ENCODE measurements around the gene YAE1.

Gene YAE1

GRCh38 chr7:39557222-39557621 lies 9.0 kb upstream of the YAE1 start:
- DNase-seq = no peak

GRCh38 chr7:39557911-39558310 lies 8.3 kb upstream of the YAE1 start:
- no peak for DNase-seq

GRCh38 chr7:39560408-39560807 lies 5.8 kb upstream of the YAE1 start:
- DNase-seq = no peak

GRCh38 chr7:39560997-39561396 lies 5.2 kb upstream of the YAE1 start:
- DNase-seq = no peak

GRCh38 chr7:39565538-39565937 lies 666 bp upstream of the YAE1 start:
- no peak for DNase-seq

- no peak for DNase-seq
These were observed 1.1 kb downstream of the YAE1 start for GRCh38 chr7:39567294-39567693.

- DNase-seq = no peak
These were observed 8.6 kb downstream of the YAE1 start for GRCh38 chr7:39574673-39575349.

GRCh38 chr7:39577229-39577874 lies 11.1 kb downstream of the YAE1 start:
- no peak for DNase-seq

GRCh38 chr7:39580149-39580874 lies 14.1 kb downstream of the YAE1 start:
- peak; percentile 93 for DNase-seq

GRCh38 chr7:39582536-39582935 lies 16.3 kb downstream of the YAE1 start:
- peak; percentile 20 for DNase-seq

GRCh38 chr7:39583539-39583938 lies 17.3 kb downstream of the YAE1 start:
- DNase-seq = no peak

GRCh38 chr7:39587393-39587792 lies 21.2 kb downstream of the YAE1 start:
- DNase-seq = no peak

GRCh38 chr7:39588416-39588815 lies 22.2 kb downstream of the YAE1 start:
- no peak for DNase-seq

- DNase-seq = no peak
These were observed 23.3 kb downstream of the YAE1 start for GRCh38 chr7:39589323-39590111.

GRCh38 chr7:39592586-39592985 lies 26.4 kb downstream of the YAE1 start:
- no peak for DNase-seq

- no peak for DNase-seq
These were observed 28.9 kb downstream of the YAE1 start for GRCh38 chr7:39594988-39595620.

- DNase-seq = no peak
These were observed 36.1 kb downstream of the YAE1 start for GRCh38 chr7:39602351-39602750.

GRCh38 chr7:39603924-39604323 lies 37.7 kb downstream of the YAE1 start:
- DNase-seq = no peak

- DNase-seq = no peak
These were observed 38.9 kb downstream of the YAE1 start for GRCh38 chr7:39605087-39605486.

- no peak for DNase-seq
These were observed 40.1 kb downstream of the YAE1 start for GRCh38 chr7:39606352-39606751.

GRCh38 chr7:39606941-39607340 lies 40.7 kb downstream of the YAE1 start:
- no peak for DNase-seq

GRCh38 chr7:39607865-39608264 lies 41.7 kb downstream of the YAE1 start:
- no peak for DNase-seq

- no peak for DNase-seq
These were observed 42.1 kb downstream of the YAE1 start for GRCh38 chr7:39608278-39608677.

All from DMS 273 treated with DMSO at 0.1 percent for 48 hours (cell line).